HG02981 (cell line): ENCODE measurements around the gene MICAL1.

Experiments
- ATAC-seq: cut with Tn5 transposase; IDR thresholded peaks from one replicate; pipeline ENCODE4 v1.9.1; 2021; ENCODE audit warnings: mild to moderate bottlenecking, moderate library complexity; ENCODE audit not compliant: unreplicated experiment

Gene MICAL1

DNA sequence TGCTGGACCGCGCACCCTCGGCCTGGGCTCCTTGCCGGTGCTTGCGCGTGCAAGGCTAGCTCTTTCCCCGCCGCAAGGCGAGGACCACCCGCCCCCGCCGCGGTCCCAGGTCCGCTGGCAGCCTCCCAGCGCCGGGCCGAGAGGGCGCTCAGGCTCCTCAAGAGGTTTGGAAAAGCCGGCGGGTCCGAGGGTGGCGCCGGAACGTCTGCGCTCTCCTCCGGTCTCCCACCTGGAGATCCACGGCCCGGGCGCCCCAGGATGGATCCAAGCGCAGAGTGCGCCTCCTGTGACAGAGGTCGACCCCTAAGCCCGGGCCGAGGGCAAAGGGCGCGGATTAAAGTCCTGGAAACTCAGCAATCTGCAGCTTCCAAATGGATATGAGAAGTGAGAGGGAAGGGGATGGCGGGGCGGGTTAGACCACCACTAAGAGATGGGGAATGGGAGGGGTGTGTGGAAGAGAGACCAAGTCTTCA is 575 bp upstream of the MICAL1 start:
- ATAC-seq, result no peak

DNA sequence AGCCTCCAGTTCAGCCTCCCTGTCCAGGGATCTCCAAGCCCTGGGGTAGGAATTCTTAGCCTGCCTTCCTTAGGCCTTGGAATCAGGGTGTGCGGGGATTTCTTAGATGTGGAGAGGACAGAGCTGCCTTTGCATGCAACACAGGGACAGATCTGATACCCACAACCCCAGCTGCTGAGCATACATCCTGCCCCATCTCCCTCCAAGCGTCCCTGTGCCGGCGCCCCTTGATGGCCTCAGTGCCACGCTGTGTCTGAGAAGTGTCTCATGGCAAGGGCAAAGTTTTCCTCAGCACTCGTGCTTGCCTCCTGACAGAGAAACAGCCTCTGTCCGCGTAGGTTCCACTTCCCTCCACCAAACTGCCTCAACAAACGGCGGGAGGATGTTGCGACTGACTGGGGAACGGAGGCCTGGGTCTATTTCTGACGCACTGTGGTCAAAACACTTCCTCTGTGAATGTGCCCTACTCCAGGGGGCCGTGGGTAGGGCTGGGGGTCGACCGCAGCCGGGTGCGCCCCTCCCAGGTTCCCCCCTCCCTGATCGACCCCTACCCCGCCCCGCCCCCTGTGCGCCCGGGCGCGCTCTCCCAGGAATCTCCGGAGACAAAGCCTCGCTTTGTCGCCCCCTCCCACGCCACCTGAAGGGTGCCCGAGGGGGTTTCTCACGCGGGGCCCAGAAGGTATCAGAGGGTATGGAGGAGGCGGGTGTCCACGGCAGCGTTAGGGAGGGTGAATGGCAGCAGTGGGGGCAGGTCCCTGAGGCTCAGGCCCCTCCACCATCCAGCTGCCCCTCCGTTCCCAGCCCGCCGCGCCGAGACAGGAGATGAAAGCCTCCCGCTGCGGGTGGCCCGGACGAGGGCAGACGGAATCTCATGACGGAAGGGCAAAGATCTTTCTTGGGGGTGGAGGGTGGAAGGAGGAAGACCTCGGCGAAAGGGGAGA is 806 bp downstream of the MICAL1 start:
- peak; percentile 20 for ATAC-seq

DNA sequence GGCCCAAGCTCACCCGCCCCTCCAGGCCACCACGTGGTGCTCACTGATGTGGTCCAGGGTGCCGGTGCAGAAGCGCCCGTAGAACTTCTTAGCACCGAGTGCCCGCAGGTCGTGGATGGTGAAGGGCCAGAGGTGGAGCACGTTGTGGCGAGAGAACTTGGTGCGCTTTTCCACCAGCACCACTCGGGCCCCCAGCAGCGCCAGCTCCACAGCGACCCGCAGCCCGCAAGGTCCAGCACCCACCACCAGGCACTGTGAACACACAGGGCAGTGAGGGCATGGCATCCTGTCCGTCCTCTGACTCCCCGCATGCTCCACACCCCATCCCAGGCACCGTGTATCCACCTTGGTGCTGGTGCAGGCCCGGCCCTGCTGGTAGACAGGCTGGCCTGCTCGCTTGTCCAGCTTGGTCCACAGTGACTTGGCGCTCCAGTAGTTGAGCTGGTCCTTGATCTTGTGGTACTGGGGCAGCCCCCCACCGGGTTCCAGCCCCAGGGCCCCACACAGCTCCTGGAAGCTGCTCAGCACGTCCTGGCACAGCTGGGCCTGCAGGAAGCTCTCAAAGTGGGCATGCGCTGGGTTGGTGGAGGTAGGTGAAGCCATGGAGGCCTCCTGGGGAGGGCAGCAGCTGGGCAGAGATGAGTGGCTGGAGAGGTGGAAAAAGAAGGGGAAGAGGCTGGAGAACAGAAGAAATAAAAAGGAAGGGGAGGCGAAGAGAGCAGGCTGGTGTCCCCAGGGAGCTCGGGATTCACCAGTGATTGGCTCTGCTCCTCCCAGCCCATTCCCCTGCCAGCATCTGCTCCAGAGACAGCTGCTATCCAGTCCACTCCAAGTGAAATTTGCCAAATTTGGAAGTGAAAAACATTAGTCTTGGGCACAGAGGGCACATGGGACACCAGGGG is 1.7 kb downstream of the MICAL1 start:
- ATAC-seq, result no peak

DNA sequence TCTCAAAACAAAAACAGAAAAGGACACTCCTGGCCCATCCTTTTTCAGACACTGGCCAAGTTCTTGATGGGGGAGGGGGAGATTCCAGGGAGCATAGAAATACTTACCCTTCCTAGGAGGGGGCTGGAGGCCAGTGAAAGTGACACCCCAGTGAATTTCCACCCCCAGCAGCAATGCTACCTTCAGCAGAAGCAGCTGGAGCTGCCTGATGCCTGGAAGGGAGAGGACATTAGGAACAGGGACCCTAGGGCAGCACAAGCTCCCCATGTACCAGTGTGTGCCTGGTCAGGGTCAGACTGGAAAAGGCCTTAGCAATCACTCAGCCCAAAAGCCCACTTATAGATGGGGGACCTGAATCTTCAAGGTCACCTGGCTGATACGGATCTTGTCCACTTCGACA is 2.4 kb downstream of the MICAL1 start:
- no peak for ATAC-seq

DNA sequence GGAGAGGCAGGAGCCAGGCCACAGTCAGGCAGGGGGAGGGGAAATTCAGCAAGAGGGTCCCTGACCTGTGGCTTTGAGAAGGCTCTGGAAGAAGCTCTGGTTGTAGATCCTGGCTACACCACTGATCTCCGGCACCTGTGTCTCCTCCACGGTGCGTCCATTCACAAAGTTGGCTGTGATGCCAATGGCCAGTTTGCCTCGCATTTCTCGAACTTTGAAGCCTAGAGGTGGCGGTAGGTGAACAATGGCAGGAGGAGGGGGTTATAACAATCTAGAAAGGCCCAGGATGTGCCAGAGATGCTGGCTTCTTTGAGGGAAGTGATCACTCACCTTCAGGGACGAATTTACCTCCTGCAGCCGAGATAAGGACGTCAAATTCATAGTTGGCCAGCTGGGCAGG is 3.4 kb downstream of the MICAL1 start:
- no peak for ATAC-seq

DNA sequence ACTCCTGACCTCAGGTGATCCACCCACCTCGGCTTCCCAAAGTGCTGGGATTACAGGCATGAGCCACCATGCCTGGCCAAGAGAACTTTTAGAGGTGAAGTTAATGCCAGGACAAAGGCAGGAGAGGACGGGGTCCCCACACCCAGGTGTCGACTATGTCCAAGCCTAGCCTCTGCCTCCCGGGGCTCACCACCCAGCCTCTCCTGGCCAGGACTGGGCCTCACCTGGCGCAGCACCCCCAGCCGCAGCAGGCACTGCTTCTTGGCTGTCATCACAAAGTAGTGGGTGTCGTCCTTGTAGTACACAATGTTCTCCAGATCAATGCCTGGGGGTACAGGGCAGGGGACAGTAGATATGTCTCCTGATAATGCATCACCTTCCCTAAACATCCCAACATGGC is 4.2 kb downstream of the MICAL1 start:
- no peak for ATAC-seq

DNA sequence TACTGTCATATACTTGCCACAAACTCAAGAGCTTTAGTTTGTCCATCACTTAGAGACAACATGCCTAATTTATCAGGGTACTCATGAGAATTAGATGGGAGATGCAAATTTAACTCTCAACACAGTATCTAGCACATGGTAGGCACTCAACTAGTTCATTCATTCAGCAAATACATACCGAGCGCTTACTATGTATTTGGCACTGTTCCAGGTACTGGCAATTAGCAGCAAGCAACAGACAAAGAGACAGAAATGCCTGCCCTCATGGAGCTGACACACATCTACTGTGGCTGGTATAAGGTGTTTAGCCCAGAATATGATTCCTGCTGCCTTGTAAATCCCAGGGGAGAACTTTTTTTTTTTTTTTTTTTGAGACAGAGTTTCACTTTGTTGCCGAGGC is 4.8 kb downstream of the MICAL1 start:
- no peak for ATAC-seq

DNA sequence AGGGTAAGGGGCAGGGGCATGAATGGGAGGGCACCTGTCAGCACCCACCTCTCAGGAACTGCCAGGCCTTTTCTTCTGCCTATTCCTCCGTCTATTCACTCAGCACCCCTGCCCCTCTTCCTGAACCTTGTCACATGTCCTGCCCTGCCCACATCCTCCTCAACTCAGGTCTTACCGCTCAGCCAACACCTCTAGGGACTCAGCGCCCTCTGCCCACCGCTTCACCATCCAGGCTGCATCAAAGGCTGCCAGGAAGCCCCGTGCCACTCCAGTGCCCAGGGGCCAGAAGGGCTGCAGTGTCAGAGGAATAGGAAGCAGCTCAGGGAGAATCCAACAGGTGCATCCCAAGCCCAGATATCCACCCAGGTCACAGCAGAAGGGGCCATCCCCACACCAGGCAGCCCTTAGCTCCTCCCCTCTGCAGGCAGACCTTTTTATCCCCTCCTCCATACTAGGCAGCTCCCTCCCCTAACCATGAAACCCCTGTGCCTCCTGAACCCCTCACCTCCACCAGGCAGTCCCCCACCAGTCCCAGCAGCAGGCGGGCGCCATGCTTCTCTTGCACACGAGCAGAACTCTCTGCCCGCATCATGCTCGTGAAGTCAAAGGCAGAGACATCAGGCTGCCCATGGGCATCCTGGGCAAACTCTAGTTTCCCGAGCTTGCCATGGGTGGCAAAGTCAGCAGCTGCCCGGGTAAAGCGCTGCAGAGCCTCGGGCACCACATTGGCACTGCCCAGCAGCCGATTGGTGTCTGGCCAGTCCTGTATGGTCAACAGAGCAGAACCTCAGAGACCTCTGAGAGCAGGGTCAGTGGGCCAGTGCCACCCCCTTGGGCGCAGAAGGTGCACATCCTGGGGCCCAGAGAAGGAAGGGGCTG is 5.5 kb downstream of the MICAL1 start:
- ATAC-seq, result no peak

DNA sequence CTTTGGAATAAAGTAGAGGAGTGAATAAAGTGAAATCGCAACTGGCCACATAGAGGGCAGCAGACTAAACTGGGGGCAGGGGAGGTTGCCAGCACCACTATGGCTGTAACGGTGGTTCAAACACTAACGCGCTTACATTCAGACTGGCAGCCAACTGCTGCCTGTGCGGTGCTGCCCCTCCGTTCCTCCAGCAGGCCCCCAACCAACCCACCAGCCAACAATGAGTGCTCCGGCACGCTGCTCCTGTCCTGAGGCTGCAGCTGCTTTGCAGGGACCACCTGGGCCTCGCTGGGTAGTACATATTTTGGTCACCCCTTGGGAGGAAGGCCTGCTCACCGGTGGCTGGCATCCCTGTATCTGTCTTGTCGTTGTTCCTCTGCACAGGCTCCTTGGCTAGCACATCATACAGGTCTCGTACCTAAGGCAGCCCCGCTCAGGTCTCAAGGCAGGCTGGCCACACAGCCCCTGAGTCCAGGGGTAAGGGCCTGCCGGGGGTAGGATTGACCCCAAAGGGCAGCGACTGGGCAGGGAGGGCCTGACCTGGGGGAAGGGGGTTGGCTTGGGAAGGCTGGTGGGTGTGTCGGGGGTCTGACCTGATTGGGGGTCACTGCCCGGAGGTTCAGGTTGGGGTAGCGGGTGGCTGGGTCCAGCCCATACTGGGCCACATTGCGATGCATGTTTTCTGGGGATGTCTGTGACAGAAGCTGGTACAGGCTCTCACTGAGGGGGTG is 6.3 kb downstream of the MICAL1 start:
- ATAC-seq, result no peak

DNA sequence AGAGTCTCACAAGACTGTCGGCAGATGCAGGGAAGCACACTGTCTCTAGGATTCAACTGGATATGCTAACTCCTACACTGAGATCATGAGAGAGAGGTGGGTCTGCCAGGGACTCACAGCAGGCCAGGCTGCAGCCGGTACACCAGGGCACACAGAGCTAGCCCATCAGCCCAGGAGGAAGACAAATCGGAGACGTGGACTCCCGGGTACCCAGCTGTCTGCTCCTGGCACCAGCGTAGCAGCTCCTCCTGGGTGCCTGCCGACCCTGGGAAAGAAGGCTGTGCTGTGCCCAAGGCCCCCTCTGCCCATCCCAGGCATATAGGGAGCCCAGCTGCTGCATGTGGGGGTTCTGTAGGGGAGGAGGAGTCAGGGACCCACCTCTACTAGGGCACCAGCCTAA is 7.0 kb downstream of the MICAL1 start:
- no peak for ATAC-seq

DNA sequence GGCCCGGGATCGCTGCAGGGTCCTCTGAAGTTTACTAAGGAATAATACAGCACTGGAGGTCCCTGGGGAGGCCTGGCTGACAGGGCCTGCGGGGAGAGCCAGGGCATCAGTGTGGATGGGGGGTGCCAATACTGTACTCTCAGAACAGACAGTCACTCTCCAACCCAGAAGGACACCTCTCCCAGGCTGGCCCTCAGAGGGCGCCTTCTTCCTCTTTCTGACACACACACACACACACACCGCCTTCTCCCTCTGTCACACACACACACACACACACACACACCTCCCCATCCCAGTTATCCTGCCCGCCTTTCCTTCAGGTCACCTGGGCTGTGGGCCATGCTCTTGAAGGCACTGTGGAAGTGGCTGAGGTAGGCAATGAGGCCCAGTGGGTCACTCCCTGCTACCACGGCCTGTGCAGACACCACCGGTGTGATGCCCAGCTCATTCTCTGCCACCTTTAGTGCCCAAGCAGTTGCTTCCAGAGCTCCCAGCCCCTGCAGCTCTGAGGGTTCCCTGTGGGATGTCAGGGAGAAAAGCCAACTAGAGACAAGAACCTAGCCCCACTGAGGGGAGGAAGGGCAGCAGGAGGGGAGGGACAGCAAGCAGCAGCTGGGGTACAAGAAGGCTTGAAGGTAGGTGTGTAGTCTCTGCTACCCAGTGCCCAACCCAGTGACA is 7.6 kb downstream of the MICAL1 start:
- ATAC-seq, result no peak

DNA sequence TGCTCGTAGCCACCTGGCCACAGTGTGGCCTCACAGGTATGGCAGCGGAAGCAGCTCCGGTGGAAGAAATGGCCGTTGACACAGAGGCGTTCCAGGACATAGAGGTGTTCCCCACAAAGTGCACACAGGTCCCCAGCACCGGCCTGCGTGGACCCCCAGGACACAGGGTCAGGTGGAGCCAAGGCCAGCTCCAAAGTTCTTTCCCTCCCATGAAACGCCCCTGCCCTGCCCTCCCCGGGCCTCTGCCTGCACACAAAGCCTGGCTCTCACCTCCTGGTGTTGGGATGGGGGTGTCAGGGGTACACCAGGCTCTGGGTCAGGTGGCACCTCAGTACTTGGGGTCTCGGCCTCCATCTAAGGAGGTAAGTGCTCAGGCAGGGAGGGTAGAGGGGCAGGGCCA is 8.5 kb downstream of the MICAL1 start:
- no peak for ATAC-seq

DNA sequence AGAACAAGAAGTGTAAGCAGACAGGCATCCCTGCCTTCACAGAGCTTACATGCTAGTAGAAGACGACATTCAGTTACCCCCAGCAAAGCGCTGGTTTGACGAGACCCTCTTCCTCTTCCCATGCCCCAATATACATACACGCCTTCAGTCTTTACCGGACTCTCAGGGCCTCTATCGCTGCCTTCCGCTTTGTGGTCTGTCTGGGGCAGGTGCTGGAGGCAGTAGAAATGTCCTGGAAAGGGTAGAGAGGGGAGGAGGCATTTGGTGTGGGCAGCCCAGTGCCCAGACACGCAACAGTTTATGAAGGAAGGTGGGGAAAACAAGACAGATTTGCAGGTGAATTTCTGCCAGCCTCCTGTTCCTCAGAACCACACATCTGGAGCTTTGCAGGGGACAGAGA is 9.0 kb downstream of the MICAL1 start:
- no peak for ATAC-seq

DNA sequence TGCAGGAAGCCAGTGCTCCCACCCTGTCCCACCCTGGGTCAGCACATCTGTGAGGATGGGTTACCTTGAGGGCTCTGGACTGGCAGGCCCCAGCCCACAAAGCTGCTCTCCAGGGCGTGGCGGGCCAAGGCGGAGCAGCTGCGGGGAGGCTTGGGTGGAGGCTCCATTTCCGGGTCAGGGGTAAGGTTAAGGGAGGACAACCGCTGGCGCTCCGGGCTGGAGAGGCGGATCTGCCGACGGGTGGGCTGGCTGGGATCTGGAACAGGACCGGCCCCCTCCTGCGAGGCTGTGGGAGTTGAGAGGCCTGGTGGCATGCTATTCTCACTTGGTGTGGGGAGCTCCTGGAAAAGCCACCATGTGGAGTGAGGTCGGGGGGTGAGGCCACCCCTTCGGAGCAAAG is 9.5 kb downstream of the MICAL1 start:
- ATAC-seq, result no peak

DNA sequence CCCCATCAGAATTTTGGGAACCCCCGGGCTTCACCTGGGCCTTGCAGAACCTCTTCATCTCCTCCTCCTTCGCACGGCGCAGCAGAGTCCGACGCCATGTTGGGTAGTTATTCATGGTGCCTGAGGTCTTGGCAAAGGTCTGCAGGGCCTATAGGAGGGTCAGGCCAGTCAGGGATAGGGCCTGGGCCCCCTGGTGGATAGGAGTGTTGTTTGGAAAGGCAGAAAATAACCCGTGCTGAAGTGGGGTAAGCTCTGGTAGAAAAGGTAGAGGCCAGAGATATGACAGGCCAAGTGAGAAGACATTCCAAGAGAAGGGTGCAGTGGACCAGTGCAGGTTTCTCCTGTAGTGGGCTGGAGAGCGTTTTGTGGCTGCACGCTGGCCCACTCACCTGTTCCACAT is 10.2 kb downstream of the MICAL1 start:
- no peak for ATAC-seq

DNA sequence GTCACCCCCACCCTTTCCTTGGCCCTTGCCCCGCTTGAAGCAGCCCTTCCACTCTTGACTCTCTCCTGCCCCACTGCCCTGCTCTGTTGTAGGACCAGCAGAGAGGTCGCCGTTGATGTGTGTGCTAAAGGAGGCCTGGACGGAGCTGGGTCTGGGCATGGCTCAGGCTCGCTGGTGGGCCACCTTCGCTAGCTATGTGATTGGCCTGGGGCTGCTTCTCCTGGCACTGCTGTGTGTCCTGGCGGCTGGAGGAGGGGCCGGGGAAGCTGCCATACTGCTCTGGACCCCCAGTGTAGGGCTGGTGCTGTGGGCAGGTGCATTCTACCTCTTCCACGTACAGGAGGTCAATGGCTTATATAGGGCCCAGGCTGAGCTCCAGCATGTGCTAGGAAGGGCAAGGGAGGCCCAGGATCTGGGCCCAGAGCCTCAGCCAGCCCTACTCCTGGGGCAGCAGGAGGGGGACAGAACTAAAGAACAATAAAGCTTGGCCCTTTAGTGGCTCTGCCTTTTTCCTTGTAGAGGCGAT is 12.1 kb downstream of the MICAL1 start:
- no peak for ATAC-seq

DNA sequence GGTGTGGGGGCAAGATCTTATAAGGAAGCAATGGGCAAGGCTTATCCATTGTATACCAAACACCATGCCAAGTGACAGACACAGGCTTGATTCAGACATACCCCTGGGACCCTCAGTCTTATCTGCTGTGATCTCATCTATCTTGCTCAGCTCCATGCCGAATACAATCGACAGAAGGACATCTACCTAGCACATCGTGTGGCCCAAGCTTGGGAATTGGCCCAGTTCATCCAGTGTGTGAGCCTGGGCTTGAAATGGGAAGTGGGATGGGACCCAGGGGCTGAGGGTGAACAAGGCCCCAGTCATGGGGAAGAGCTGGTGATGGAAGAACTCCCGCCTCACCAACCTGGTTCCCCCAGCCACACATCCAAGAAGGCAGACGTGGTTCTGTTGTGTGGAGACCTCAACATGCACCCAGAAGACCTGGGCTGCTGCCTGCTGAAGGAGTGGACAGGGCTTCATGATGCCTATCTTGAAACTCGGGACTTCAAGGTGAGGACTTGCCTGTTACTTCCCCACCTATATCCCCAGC is 13.1 kb downstream of the MICAL1 start:
- ATAC-seq, result no peak

DNA sequence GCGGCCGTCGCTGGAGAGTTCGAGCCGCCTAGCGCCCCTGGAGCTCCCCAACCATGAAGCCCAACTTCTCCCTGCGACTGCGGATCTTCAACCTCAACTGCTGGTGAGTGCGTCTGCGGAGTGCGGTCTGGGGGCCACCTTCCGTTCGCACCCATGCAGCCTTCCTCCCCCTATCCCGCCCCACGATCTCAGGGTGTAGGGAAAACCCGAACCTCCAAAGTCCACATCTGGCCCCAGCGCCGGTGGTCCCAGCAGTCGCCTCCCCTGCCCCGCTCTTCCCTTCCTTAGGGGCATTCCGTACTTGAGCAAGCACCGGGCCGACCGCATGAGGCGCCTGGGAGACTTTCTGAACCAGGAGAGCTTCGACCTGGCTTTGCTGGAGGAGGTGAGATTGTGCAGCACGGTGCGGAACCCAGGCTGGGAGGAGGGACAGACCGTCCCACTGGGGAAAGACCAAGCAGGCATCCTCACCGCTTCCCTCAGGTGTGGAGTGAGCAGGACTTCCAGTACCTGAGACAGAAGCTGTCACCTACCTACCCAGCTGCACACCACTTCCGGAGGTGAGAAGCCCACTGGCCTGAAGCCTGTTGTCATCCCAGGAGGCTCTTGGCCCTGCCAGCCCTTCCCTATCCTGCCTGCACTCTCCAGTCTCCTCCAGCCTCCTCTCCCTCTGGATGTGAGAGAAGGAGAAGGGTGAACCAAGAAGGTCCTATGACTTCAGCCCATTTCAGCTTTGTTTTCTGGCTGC is 14.3 kb downstream of the MICAL1 start:
- ATAC-seq, result peak; percentile 7
